Measurements from ENCODE around the gene SLAMF8.

Gene SLAMF8

GRCh38 chr1:159873530-159874143, 47.0 kb downstream of the SLAMF8 start:
- no peak for DNase-seq

GRCh38 chr1:159877695-159878444, 51.2 kb downstream of the SLAMF8 start:
- DNase-seq: no peak

- no peak for DNase-seq
These were observed 52.5 kb downstream of the SLAMF8 start for GRCh38 chr1:159879136-159879535.

- peak; percentile 78 for DNase-seq
These were observed 53.3 kb downstream of the SLAMF8 start for GRCh38 chr1:159879977-159880376.

- no peak for DNase-seq
These were observed 53.8 kb downstream of the SLAMF8 start for GRCh38 chr1:159880430-159880829.

GRCh38 chr1:159881622-159882526, 55.2 kb downstream of the SLAMF8 start:
- peak; percentile 99 for DNase-seq

DNA sequence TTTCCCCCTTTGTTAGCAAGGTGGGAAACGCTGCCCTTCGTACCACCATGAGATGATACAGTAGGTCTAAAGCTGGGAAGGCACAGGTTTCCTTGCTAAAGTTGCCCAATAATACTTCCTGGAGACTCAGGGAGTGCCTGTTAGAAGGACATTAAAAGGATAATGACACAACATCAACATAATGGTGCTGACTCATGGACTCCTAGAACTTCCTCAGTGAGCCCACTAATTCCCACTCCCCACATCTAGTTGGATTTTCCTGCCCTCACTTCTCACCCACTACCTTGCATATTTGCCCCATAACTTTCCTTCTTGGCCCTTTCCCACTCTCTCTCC, 55.8 kb downstream of the SLAMF8 start:
- DNase-seq: peak; percentile 56

GRCh38 chr1:159883134-159883533, 56.5 kb downstream of the SLAMF8 start:
- DNase-seq: no peak

- no peak for DNase-seq
These were observed 57.6 kb downstream of the SLAMF8 start for GRCh38 chr1:159884296-159884695.
